HCT116 (cell line): ENCODE results near the gene RAB29. TPM values are rescaled to one million over a fixed set of nuclear protein-coding genes. Genes with fewer than 3 reads are reported as not detected.

Experiments used
- ATAC-seq: fragments of 200-7000 bp; cut with Tn5 transposase; 2 replicates; pipeline ENCODE4 v1.9.1; 2020; ENCODE audit warnings: mild to moderate bottlenecking, moderate library complexity
- BruUV-seq: library from RNA; stranded (reverse); fragments of 400-500 nt; replicated peaks from 2 replicates; lab custom pipeline; 2021; lab: Mats Ljungman, UMichigan
- CTCF ChIA-PET: fragments of 300-600 bp; sonication (Branson Sonifier 250); formaldehyde crosslinking; loops from one replicate; lab custom pipeline; 2021; ENCODE audit warnings: antibody characterized with exemption; lab: Charles Lee
- POLR2A ChIA-PET: fragments of 300-600, 350-600 bp; sonication (Branson Sonifier 250); formaldehyde crosslinking; loops from one replicate; lab custom pipeline; 2021; ENCODE audit warnings: antibody characterized with exemption; lab: Charles Lee
- RAD21 ChIA-PET, 2 experiments: fragments of 300-600 bp; sonication (Branson Sonifier 250); formaldehyde crosslinking; loops; one replicate each; lab custom pipeline; 2023; ENCODE audit warnings: low total read pairs in 2 of 2; ENCODE audit not compliant: uncharacterized antibody in 2 of 2, unreplicated experiment in 2 of 2, low non-redundant PET in 1 of 2; lab: Charles Lee
- DNase-seq: peaks from one replicate; pipeline ENCODE4 v3.0.0-alpha.2; 2010; ENCODE audit warnings: low read depth, low spot score
- H2AFZ ChIP-seq: fragments of 200-600 bp; shearing (Covaris generic), sonication (generic); 2 replicates; pipeline ENCODE4 v1.6.1; 2017; ENCODE audit warnings: low read depth, mixed run types, mixed read lengths, antibody characterized with exemption, low read length; ENCODE audit not compliant: poor library complexity, severe bottlenecking
- H3K27ac ChIP-seq: 2 replicates; pipeline ENCODE4 v1.5.1; 2012; ENCODE audit warnings: low read depth, low read length
- H3K27me3 ChIP-seq: fragments of 200-600 bp; sonication (generic); 2 replicates; pipeline ENCODE4 v1.6.1; 2016; ENCODE audit warnings: mixed run types, low read length, mixed read lengths; ENCODE audit not compliant: insufficient read depth
- H3K36me3 ChIP-seq, 2 experiments: fragments of 200-500 bp in 1 of 2; fragments of 200-600 bp in 1 of 2; sonication (Bioruptor generic) in 1 of 2; sonication (generic) in 1 of 2; 2 replicates each; pipeline versions ENCODE4 v1.5.1 to v1.6.1; 2014 to 2016; ENCODE audit warnings: low read length in 2 of 2, inconsistent platforms in 1 of 2, mixed read lengths in 1 of 2, mixed run types in 1 of 2; ENCODE audit not compliant: insufficient read depth in 2 of 2, control insufficient read depth in 1 of 2
- H3K4me1 ChIP-seq, 2 experiments: fragments of 200-600 bp in 1 of 2; sonication (generic) in 1 of 2; 2 replicates each; pipeline versions ENCODE4 v1.5.1 to v1.6.1; 2012 to 2017; ENCODE audit warnings: low read length in 2 of 2, inconsistent platforms in 1 of 2, mild to moderate bottlenecking in 1 of 2, mixed read lengths in 1 of 2, mixed run types in 1 of 2, moderate library complexity in 1 of 2; ENCODE audit not compliant: insufficient read depth in 2 of 2, control insufficient read depth in 1 of 2
- H3K4me2 ChIP-seq: fragments of 200-600 bp; sonication (generic); 2 replicates; pipeline ENCODE4 v1.6.1; 2017; ENCODE audit warnings: mixed run types, low read length, mixed read lengths
- H3K4me3 ChIP-seq, 2 experiments: fragments of 200-600 bp in 1 of 2; sonication (generic) in 1 of 2; replicated peaks in 1 of 2; 2 replicates each; pipeline ENCODE4 v1.5.1; 2011 to 2016; ENCODE audit warnings: low read length in 2 of 2, control low read depth in 1 of 2, low read depth in 1 of 2, mild to moderate bottlenecking in 1 of 2, mixed read lengths in 1 of 2, mixed run types in 1 of 2
- H3K79me2 ChIP-seq: fragments of 200-600 bp; sonication (generic); 2 replicates; pipeline ENCODE4 v1.6.1; 2017; ENCODE audit warnings: mild to moderate bottlenecking, mixed run types, low read length, moderate library complexity, mixed read lengths; ENCODE audit not compliant: insufficient read depth
- H3K9ac ChIP-seq: fragments of 200-600 bp; sonication (generic); 2 replicates; pipeline ENCODE4 v1.6.1; 2016; ENCODE audit warnings: low read length, mixed read lengths
- H3K9me2 ChIP-seq: fragments of 200-600 bp; sonication (generic), shearing (Covaris generic); 2 replicates; pipeline ENCODE4 v1.6.1; 2017; ENCODE audit warnings: mixed run types, mild to moderate bottlenecking, moderate library complexity; ENCODE audit not compliant: insufficient read depth
- H3K9me3 ChIP-seq, 2 experiments: fragments of 200-500 bp in 1 of 2; fragments of 200-600 bp in 1 of 2; sonication (Bioruptor generic) in 1 of 2; sonication (generic) in 1 of 2; 2 replicates each; pipeline ENCODE4 v1.6.1; 2014 to 2017; ENCODE audit warnings: low read length in 2 of 2, mixed read lengths in 2 of 2, inconsistent platforms in 1 of 2, low read depth in 1 of 2, mild to moderate bottlenecking in 1 of 2, mixed run types in 1 of 2, moderate library complexity in 1 of 2; ENCODE audit not compliant: control insufficient read depth in 1 of 2, insufficient read depth in 1 of 2
- H4K20me1 ChIP-seq: fragments of 200-600 bp; sonication (generic), shearing (Covaris generic); 2 replicates; pipeline ENCODE4 v1.6.1; 2017; ENCODE audit warnings: mixed run types, mild to moderate bottlenecking, moderate library complexity; ENCODE audit not compliant: insufficient read depth
- ATF3 ChIP-seq: IDR thresholded peaks from 2 replicates; pipeline ENCODE4 v1.6.1; 2012
- CTCF ChIP-seq, 3 experiments: fragments of 200-600 bp in 1 of 3; sonication (generic) in 1 of 3; IDR thresholded peaks in 2 of 3; conservative IDR thresholded peaks in 1 of 3; 2 replicates each; pipeline ENCODE4 v1.5.1; 2012 to 2017; ENCODE audit warnings: low read depth in 2 of 3, low read length in 2 of 3, antibody characterized with exemption in 1 of 3, borderline replicate concordance in 1 of 3, control low read depth in 1 of 3, mild to moderate bottlenecking in 1 of 3, mixed read lengths in 1 of 3, mixed run types in 1 of 3, moderate library complexity in 1 of 3; ENCODE audit not compliant: insufficient read depth in 1 of 3
- ELF1 ChIP-seq: IDR thresholded peaks from 2 replicates; pipeline ENCODE4 v1.6.1; 2012; ENCODE audit warnings: low read depth, borderline replicate concordance
- EZH2phosphoT487 ChIP-seq: fragments of 200-600 bp; IDR thresholded peaks from 2 replicates; pipeline ENCODE4 v1.6.1; 2018; ENCODE audit warnings: antibody characterized with exemption, borderline replicate concordance
- FOSL1 ChIP-seq: IDR thresholded peaks from 2 replicates; pipeline ENCODE4 v1.6.1; 2012; ENCODE audit warnings: low read depth
- MAX ChIP-seq: IDR thresholded peaks from 2 replicates; pipeline ENCODE4 v1.6.1; 2012
- TCF7L2 ChIP-seq: IDR thresholded peaks from 2 replicates; pipeline ENCODE4 v1.7.0; 2011; ENCODE audit warnings: borderline replicate concordance, inconsistent platforms; ENCODE audit not compliant: insufficient read depth, insufficient read length; ENCODE audit errors: extremely low read depth
- ZFX ChIP-seq: fragments of 450-650 bp; IDR thresholded peaks from 2 replicates; pipeline ENCODE4 v1.6.1; 2017
- intact Hi-C: fragments of 100-400 bp; cut with micrococcal nuclease; formaldehyde crosslinking; loops from 2 replicates; pipeline ENCODE4 v1.10.0; 2022
- total RNA-seq: library from RNA; stranded (reverse); gene quantifications from one replicate; pipeline ENCODE4 v1.2.1, GENCODE V29; 2021; ENCODE audit not compliant: unreplicated experiment

Gene RAB29
- total RNA-seq, 1 experiment from 2014 or later, result 17.7 TPM

GRCh38 chr1:205810448-205811157 lies 35.3 kb upstream of the RAB29 start:
- CTCF ChIA-PET, result interaction anchor here (1.0 to 1.6 kb wide), 6 partner anchors 17 to 167 kb away, joined by 3 to 6 read pairs (median 4); no protein-coding TSS in a partner anchor
- TF ChIP-seq CTCF (IDR thresholded peaks at IDR 0.05 in 2 of 3, conservative IDR thresholded peaks at IDR 0.05 in 1 of 3; ENCODE audit: borderline replicate concordance in 1 of 3, insufficient read depth in 1 of 3, low read depth in 2 of 3, low read length in 2 of 3) (peak in 2 of 3 experiments; percentile 23 to 38; a peak in 3 of 6 replicates), ELF1 (no peak)
- Histone ChIP-seq H3K79me2 (peaks cover 32% of the 10 kb centered on the region; the same call in 1 of the 2 replicates), H4K20me1 (no peaks in the 10 kb centered on the region), H2AFZ (no peak overlapping the region), H3K27ac (no peak overlapping the region), H3K9me2 (no peaks in the 10 kb centered on the region), H3K9ac (no peak overlapping the region), H3K4me2 (no peak overlapping the region), H3K36me3 (peaks cover 6 to 16% of the 10 kb centered on the region in 2 experiments; a peak in 2 of 4 replicates), H3K9me3 (no peaks in the 10 kb centered on the region), H3K4me1 (peaks cover 9 to 26% of the 10 kb centered on the region in 2 experiments), H3K27me3 (no peaks in the 10 kb centered on the region), H3K4me3 (no peak overlapping the region)
- BruUV-seq, result no TSS peak
- DNase-seq, result no peak
- RAD21 ChIA-PET, result no interaction called here
- POLR2A ChIA-PET, result no interaction called here
- ATAC-seq, result no peak
- intact Hi-C loops, result loop anchor here (5.0 kb wide), 1 partner anchor 97 kb away; no protein-coding TSS in a partner anchor

- no peak for ATAC-seq
- Histone ChIP-seq H4K20me1 (no peaks in the 10 kb centered on the region), H3K4me1 (peaks cover 12 to 32% of the 10 kb centered on the region in 2 experiments), H3K4me2 (no peak overlapping the region), H3K79me2 (peaks cover 32% of the 10 kb centered on the region; the same call in 1 of the 2 replicates), H3K4me3 (no peak overlapping the region), H3K36me3 (peaks cover 6 to 16% of the 10 kb centered on the region in 2 experiments; a peak in 2 of 4 replicates), H3K27ac (no peak overlapping the region), H3K9ac (no peak overlapping the region), H3K9me2 (no peaks in the 10 kb centered on the region), H3K27me3 (no peaks in the 10 kb centered on the region), H2AFZ (no peak overlapping the region), H3K9me3 (no peaks in the 10 kb centered on the region)
- no peak for TF ChIP-seq FOSL1
- TF ChIP-seq ATF3, result no peak
- TF ChIP-seq TCF7L2, result no peak
- no peak for TF ChIP-seq EZH2phosphoT487
- TF ChIP-seq ELF1, result no peak
- no peak for TF ChIP-seq ZFX
- TF ChIP-seq CTCF (IDR thresholded peaks at IDR 0.05 in 2 of 3, conservative IDR thresholded peaks at IDR 0.05 in 1 of 3; ENCODE audit: borderline replicate concordance in 1 of 3, insufficient read depth in 1 of 3, low read depth in 2 of 3, low read length in 2 of 3), result no peak
- TF ChIP-seq MAX, result no peak
- CTCF ChIA-PET, result interaction anchor here (1.0 to 1.6 kb wide), 4 partner anchors 17 to 168 kb away, joined by 4 to 6 read pairs (median 4); no protein-coding TSS in a partner anchor
- intact Hi-C loops, result loop anchor here (5.0 kb wide), 1 partner anchor 97 kb away; no protein-coding TSS in a partner anchor
- POLR2A ChIA-PET, result no interaction called here
- DNase-seq, result no peak
- BruUV-seq, result no TSS peak
- RAD21 ChIA-PET, result no interaction called here
Observed at GRCh38 chr1:205809942-205810345, 34.7 kb upstream of the RAB29 start.
